CD4-positive, alpha-beta T cell treated with Interleukin-12 subunit alpha and Interleukin-12 subunit beta, for 1 hour (primary cell): ENCODE results near the gene UBE2J1.
"Not testable (repeated sequence)": the region's sequence is repeated elsewhere in the genome, so short reads cannot be mapped to it uniquely, and the experiment has no call there.

ENCODE experiments used
- DNase-seq: peaks from one replicate; pipeline ENCODE4 v3.0.0-alpha.2; 2020

UBE2J1 gene

GRCh38 chr6:89352278-89353117 is at the start of gene UBE2J1:
Gene UBE2J1, minus strand, starts transcription at chr6:89352722. Its CDS starts 153 bp downstream, at chr6:89352569.
- peak; percentile 83 for DNase-seq

- no peak for DNase-seq
Observed at GRCh38 chr6:89400912-89401399, 48.4 kb upstream of the UBE2J1 start.

- no peak for DNase-seq
Observed at GRCh38 chr6:89400050-89400449, 47.5 kb upstream of the UBE2J1 start.

GRCh38 chr6:89398762-89399525 is 46.4 kb upstream of the UBE2J1 start:
- no peak for DNase-seq

- DNase-seq, result not testable (repeated sequence)
Observed at GRCh38 chr6:89397884-89398283, 45.4 kb upstream of the UBE2J1 start.

- DNase-seq, result no peak
Observed at GRCh38 chr6:89393659-89394058, 41.1 kb upstream of the UBE2J1 start.

- DNase-seq, result no peak
Observed at GRCh38 chr6:89392823-89393222, 40.3 kb upstream of the UBE2J1 start.

- DNase-seq, result no peak
Observed at GRCh38 chr6:89388846-89389245, 36.3 kb upstream of the UBE2J1 start.

- DNase-seq, result no peak
Observed at GRCh38 chr6:89387516-89388201, 35.1 kb upstream of the UBE2J1 start.

GRCh38 chr6:89386917-89387491 is 34.5 kb upstream of the UBE2J1 start:
- DNase-seq, result no peak

- DNase-seq, result no peak
Observed at GRCh38 chr6:89385846-89386245, 33.3 kb upstream of the UBE2J1 start.

GRCh38 chr6:89385156-89385667 is 32.7 kb upstream of the UBE2J1 start:
- DNase-seq, result no peak

GRCh38 chr6:89381031-89381430 is 28.5 kb upstream of the UBE2J1 start:
- no peak for DNase-seq

- no peak for DNase-seq
Observed at GRCh38 chr6:89379281-89379680, 26.8 kb upstream of the UBE2J1 start.

GRCh38 chr6:89378628-89379027 is 26.1 kb upstream of the UBE2J1 start:
- DNase-seq, result no peak

- DNase-seq, result peak; percentile 75
Observed at GRCh38 chr6:89375427-89376267, 23.1 kb upstream of the UBE2J1 start.

GRCh38 chr6:89372506-89372901 is 20.0 kb upstream of the UBE2J1 start:
- DNase-seq, result no peak

GRCh38 chr6:89371849-89372505 is 19.5 kb upstream of the UBE2J1 start:
- peak; percentile 81 for DNase-seq

GRCh38 chr6:89368999-89369398 is 16.5 kb upstream of the UBE2J1 start:
- DNase-seq, result no peak

GRCh38 chr6:89368107-89368506 is 15.6 kb upstream of the UBE2J1 start:
- peak; percentile 65 for DNase-seq

GRCh38 chr6:89364586-89364985 is 12.1 kb upstream of the UBE2J1 start:
- no peak for DNase-seq
